ENCODE results near the gene CRIP1.

Gene CRIP1

DNA sequence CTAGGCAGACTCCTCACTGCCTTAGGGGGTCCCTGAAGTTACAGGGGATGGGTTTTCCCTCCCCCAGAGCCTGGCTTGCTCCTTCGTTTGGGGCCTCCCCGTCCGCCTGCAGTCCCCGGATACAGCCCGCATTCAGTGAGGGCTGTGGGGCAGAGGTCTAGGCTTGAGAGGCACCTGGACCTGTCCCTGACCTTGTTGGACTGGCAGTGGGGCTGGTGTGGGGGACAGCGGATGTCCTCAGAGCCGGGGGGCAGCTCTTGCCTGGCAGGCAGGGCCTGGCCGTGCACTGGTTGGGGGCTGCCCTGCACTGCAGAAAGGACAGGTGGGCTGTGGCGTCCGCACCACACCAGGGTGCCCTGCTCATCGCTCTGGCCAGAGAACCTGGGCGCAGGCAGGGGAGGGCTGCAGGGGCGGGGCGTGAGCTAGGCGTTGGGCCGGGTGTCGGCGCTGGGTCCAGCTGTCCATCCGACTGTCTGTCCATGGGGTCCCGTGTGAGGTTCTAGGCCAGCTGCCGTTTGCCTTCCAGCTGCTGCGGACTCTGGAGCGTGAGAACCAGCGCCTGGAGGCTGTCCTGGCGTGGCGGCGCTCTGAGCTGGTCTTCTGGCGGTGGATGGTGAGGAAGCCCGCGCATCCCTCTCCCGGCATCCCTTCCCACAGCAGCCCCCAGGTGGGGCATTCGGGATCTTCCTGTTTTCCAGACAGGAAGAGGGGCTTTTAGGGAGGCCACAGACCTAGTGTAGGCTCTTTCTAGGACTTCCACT lies 10.3 kb downstream of the CRIP1 start:
- H3K4me3 ChIP-seq (ENCODE audit: low read length) = no peak overlapping the region
- H3K79me2 ChIP-seq (ENCODE audit: control insufficient read depth, insufficient read depth, low read length) = no peaks in the 10 kb centered on the region
- no CpG with 5 or more reads among the region's 32 CpGs for WGBS (ENCODE audit: extremely low coverage, insufficient coverage, low lambda C conversion rate)
- H3K27ac ChIP-seq (ENCODE audit: low read depth, low read length) = no peak overlapping the region
- no peak overlapping the region for H3K4ac ChIP-seq (ENCODE audit: low read depth, low read length)
- H2BK15ac ChIP-seq (replicated peaks; ENCODE audit: low read depth) = no peak overlapping the region
- H3K36me3 ChIP-seq (ENCODE audit: control insufficient read depth, insufficient read depth, low read length) = no peaks in the 10 kb centered on the region
- H4K8ac ChIP-seq (ENCODE audit: low read depth, low read length) = no peak overlapping the region
- no peak overlapping the region for H3K4me2 ChIP-seq (ENCODE audit: low read length)
- no peak overlapping the region for H4K5ac ChIP-seq (ENCODE audit: low read length)
- H2BK120ac ChIP-seq (ENCODE audit: low read depth, low read length) = no peak overlapping the region
- no peaks in the 10 kb centered on the region for H3K79me1 ChIP-seq (ENCODE audit: low read length)
- no peak for DNase-seq
- H2BK5ac ChIP-seq (ENCODE audit: low read length) = no peak overlapping the region
- no peak overlapping the region for H2AK5ac ChIP-seq (ENCODE audit: low read length)
- H3K23ac ChIP-seq (ENCODE audit: low read length) = no peak overlapping the region
- H3K9ac ChIP-seq (ENCODE audit: low read length) = no peak overlapping the region
- no peaks in the 10 kb centered on the region for H3K27me3 ChIP-seq (ENCODE audit: insufficient read depth, low read length, poor library complexity)
- no peak overlapping the region for H3K18ac ChIP-seq (ENCODE audit: low read length)
- no peak overlapping the region for H3K56ac ChIP-seq (ENCODE audit: low read length)
- no peaks in the 10 kb centered on the region for H3K4me1 ChIP-seq (ENCODE audit: control insufficient read depth, low read depth, low read length)

DNA sequence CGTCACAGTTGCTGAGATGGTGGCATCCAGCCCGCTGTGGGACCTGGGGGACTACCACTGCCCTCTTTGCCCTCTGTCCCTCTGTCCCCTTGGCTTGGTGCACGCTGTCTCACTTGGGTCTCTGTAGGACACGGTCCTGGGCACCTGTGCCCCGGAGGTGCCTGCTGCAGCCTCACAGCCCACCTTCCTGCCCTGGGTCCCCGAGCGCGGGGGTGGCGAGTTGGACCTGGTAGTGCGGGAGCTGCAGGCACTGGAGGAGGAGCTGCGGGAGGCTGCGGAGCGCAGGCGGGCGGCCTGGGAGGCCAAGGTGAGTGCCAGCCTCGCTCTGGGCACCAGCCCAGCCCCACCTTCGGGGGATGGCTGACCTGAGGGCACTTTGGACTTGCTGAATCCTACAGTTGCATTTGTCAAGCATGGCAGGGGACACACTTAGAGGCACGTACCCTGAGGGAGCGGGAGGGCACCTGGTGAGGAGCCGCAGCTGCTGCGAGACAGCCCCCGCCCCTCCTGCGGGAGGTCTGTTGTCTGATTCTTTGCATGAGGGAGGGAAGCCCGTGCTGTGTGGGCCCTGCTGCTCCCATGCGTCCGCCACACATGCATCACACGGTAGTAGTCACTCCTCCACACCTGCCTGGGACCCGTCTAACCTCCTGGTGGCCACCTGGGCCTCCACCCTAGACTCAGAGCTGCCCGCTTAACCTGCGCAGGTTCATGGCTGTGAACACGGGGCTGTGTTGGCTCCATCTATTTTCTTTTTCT lies 11.2 kb downstream of the CRIP1 start:
- no peaks in the 10 kb centered on the region for H3K79me1 ChIP-seq (ENCODE audit: low read length)
- no peak overlapping the region for H2BK5ac ChIP-seq (ENCODE audit: low read length)
- H3K4me1 ChIP-seq (ENCODE audit: control insufficient read depth, low read depth, low read length) = no peaks in the 10 kb centered on the region
- no peak overlapping the region for H3K56ac ChIP-seq (ENCODE audit: low read length)
- no peak overlapping the region for H3K4me2 ChIP-seq (ENCODE audit: low read length)
- no peak overlapping the region for H3K18ac ChIP-seq (ENCODE audit: low read length)
- H3K27ac ChIP-seq (ENCODE audit: low read depth, low read length) = no peak overlapping the region
- no peak for DNase-seq
- no peak overlapping the region for H4K5ac ChIP-seq (ENCODE audit: low read length)
- H3K9ac ChIP-seq (ENCODE audit: low read length) = no peak overlapping the region
- H3K23ac ChIP-seq (ENCODE audit: low read length) = no peak overlapping the region
- no peak overlapping the region for H2BK120ac ChIP-seq (ENCODE audit: low read depth, low read length)
- no peak overlapping the region for H3K4me3 ChIP-seq (ENCODE audit: low read length)
- no CpG with 5 or more reads among the region's 31 CpGs for WGBS (ENCODE audit: extremely low coverage, insufficient coverage, low lambda C conversion rate)
- no peaks in the 10 kb centered on the region for H3K36me3 ChIP-seq (ENCODE audit: control insufficient read depth, insufficient read depth, low read length)
- no peak overlapping the region for H2BK15ac ChIP-seq (replicated peaks; ENCODE audit: low read depth)
- H3K4ac ChIP-seq (ENCODE audit: low read depth, low read length) = no peak overlapping the region
- H2AK5ac ChIP-seq (ENCODE audit: low read length) = no peak overlapping the region
- no peak overlapping the region for H4K8ac ChIP-seq (ENCODE audit: low read depth, low read length)
- no peaks in the 10 kb centered on the region for H3K79me2 ChIP-seq (ENCODE audit: control insufficient read depth, insufficient read depth, low read length)
- H3K27me3 ChIP-seq (ENCODE audit: insufficient read depth, low read length, poor library complexity) = no peaks in the 10 kb centered on the region

DNA sequence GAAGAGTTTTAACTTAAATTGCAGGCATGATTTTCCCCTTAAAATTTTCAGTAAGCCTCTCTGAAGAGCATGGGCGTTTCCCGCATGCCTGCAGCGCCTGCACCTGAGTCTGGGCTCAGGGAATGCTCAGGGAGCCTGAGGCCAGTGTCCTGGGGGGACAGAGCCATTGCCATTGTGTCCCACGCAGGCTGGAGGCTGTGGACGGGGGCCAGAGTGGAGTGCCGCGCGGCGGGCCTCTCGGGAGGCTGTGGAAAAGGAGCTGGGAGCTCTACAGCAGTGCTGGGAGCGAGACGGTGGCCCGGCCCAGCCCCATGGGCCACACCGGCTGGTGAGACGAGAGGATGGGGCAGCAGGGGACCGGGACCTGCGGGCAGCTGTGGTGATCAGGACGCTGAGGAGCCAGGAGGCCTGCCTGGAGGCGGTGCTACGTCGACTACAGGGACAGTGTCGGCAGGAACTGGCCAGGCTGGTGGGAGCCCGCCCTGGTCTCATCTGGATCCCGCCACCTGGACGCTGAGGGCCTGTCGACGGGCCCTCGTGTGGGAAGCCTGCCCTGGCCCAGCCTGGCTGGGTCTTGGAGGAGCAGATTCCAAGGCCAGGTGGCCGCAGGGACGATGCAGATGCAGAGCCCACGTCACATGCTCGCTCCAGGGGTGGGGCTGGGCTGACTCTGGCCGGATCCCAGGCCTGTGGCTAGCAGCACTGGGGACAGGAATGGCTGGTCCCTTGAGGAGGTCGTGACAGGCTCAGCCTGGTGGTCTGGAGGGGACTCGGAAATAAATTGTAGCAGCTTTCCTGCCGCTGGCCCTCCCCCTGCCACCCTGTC lies 12.0 kb downstream of the CRIP1 start:
- Histone ChIP-seq H3K27ac (ENCODE audit: low read depth, low read length) (no peak overlapping the region), H3K4me1 (ENCODE audit: control insufficient read depth, low read depth, low read length) (no peaks in the 10 kb centered on the region), H2AK5ac (ENCODE audit: low read length) (no peak overlapping the region), H3K79me2 (ENCODE audit: control insufficient read depth, insufficient read depth, low read length) (no peaks in the 10 kb centered on the region), H3K4me3 (ENCODE audit: low read length) (no peak overlapping the region), H3K23ac (ENCODE audit: low read length) (no peak overlapping the region), H4K8ac (ENCODE audit: low read depth, low read length) (no peak overlapping the region), H3K79me1 (ENCODE audit: low read length) (no peaks in the 10 kb centered on the region), H2BK5ac (ENCODE audit: low read length) (no peak overlapping the region), H4K5ac (ENCODE audit: low read length) (no peak overlapping the region), H3K9ac (ENCODE audit: low read length) (no peak overlapping the region), H3K4ac (ENCODE audit: low read depth, low read length) (no peak overlapping the region), H3K56ac (ENCODE audit: low read length) (no peak overlapping the region), H2BK120ac (ENCODE audit: low read depth, low read length) (no peak overlapping the region), H3K18ac (ENCODE audit: low read length) (no peak overlapping the region), H3K36me3 (ENCODE audit: control insufficient read depth, insufficient read depth, low read length) (no peaks in the 10 kb centered on the region), H3K27me3 (ENCODE audit: insufficient read depth, low read length, poor library complexity) (no peaks in the 10 kb centered on the region), H3K4me2 (ENCODE audit: low read length) (no peak overlapping the region), H2BK15ac (replicated peaks; ENCODE audit: low read depth) (no peak overlapping the region)
- WGBS (ENCODE audit: extremely low coverage, insufficient coverage, low lambda C conversion rate) = no CpG with 5 or more reads among the region's 36 CpGs
- no peak for DNase-seq

DNA sequence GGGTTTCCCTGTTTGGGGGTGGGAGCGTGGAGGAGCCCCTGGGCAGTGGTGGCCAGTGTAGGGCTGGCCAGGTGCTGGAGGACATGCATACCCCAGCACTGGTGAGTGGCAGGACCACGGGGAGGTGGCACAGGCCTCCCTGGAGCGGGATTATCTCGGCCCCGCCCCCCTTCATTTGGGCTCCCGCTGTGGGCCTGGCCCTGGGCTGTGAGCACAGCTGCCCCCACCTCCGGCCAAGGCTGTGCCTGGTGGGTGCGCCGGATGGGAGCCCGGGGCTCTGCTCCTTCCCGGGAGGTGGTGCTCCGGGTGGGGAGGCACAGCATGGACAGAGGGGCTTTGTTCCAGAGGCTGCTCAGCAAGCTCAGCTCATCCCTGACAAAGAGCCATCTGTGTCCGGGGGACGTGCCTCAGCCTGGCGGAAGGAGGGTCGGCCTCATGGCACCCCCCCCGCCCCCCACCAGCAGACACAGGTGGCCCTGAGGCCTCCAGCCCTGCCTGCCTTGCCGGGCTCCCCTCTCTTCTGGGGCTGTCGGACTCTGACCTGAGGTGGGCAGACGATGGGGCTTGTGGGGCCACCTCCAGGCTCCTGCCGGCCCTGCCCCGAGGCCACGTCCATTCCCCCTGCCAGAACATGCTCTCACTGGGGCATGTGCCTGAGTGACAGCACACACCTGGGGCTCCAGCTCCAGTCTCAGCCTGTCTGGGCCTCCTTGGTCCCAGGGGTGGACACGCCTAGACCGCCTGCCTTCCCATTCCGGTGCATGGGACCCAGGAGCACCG lies 12.8 kb downstream of the CRIP1 start:
- no peak overlapping the region for H3K56ac ChIP-seq (ENCODE audit: low read length)
- DNase-seq = no peak
- H3K4me1 ChIP-seq (ENCODE audit: control insufficient read depth, low read depth, low read length) = no peaks in the 10 kb centered on the region
- no peaks in the 10 kb centered on the region for H3K27me3 ChIP-seq (ENCODE audit: insufficient read depth, low read length, poor library complexity)
- H3K4me2 ChIP-seq (ENCODE audit: low read length) = no peak overlapping the region
- H4K8ac ChIP-seq (ENCODE audit: low read depth, low read length) = no peak overlapping the region
- no peaks in the 10 kb centered on the region for H3K79me2 ChIP-seq (ENCODE audit: control insufficient read depth, insufficient read depth, low read length)
- H2AK5ac ChIP-seq (ENCODE audit: low read length) = no peak overlapping the region
- no peak overlapping the region for H3K18ac ChIP-seq (ENCODE audit: low read length)
- H3K36me3 ChIP-seq (ENCODE audit: control insufficient read depth, insufficient read depth, low read length) = no peaks in the 10 kb centered on the region
- no peaks in the 10 kb centered on the region for H3K79me1 ChIP-seq (ENCODE audit: low read length)
- H3K4ac ChIP-seq (ENCODE audit: low read depth, low read length) = no peak overlapping the region
- no peak overlapping the region for H3K23ac ChIP-seq (ENCODE audit: low read length)
- WGBS (ENCODE audit: extremely low coverage, insufficient coverage, low lambda C conversion rate) = no CpG with 5 or more reads among the region's 27 CpGs
- H4K5ac ChIP-seq (ENCODE audit: low read length) = no peak overlapping the region
- no peak overlapping the region for H3K4me3 ChIP-seq (ENCODE audit: low read length)
- no peak overlapping the region for H3K9ac ChIP-seq (ENCODE audit: low read length)
- no peak overlapping the region for H2BK5ac ChIP-seq (ENCODE audit: low read length)
- H2BK15ac ChIP-seq (replicated peaks; ENCODE audit: low read depth) = no peak overlapping the region
- no peak overlapping the region for H2BK120ac ChIP-seq (ENCODE audit: low read depth, low read length)
- no peak overlapping the region for H3K27ac ChIP-seq (ENCODE audit: low read depth, low read length)

DNA sequence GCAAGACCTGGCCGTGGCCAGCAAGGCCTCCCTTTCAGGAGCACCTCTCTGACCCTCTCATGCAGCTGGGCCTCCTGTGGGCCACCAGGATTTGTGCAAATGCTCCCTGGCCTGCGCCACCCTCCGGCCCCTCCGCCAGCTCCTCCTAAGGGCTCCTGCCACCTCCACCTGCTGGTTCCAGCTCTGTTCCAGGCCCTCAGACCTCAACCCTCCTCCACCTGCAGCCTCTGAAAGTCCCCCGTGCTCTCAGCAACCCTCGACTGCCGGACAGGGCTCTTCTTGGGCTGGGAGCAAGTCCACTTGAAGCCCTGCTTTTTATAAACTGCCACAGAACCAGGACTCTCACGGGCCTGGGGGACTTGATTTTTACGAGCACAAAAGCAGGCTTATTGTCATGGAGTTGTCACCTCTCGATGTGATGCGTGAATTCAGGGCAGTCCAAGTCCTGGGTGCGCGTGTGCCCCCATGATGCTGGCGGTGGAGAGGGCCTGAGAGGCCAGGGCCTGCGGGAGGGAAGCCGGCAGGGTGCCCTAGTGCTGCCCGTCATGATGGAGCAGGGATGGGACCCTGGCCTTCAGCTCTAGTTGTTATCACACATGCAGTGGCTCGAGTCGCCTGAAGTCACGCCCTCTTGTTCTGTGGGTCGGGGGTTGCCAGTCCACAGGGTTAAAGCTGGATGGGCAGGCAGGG lies 13.5 kb downstream of the CRIP1 start:
- Histone ChIP-seq H3K9ac (ENCODE audit: low read length) (no peak overlapping the region), H3K27ac (ENCODE audit: low read depth, low read length) (no peak overlapping the region), H3K79me2 (ENCODE audit: control insufficient read depth, insufficient read depth, low read length) (no peaks in the 10 kb centered on the region), H2AK5ac (ENCODE audit: low read length) (no peak overlapping the region), H3K23ac (ENCODE audit: low read length) (no peak overlapping the region), H3K56ac (ENCODE audit: low read length) (no peak overlapping the region), H3K18ac (ENCODE audit: low read length) (no peak overlapping the region), H3K79me1 (ENCODE audit: low read length) (no peaks in the 10 kb centered on the region), H2BK5ac (ENCODE audit: low read length) (no peak overlapping the region), H3K36me3 (ENCODE audit: control insufficient read depth, insufficient read depth, low read length) (no peaks in the 10 kb centered on the region), H4K5ac (ENCODE audit: low read length) (no peak overlapping the region), H3K27me3 (ENCODE audit: insufficient read depth, low read length, poor library complexity) (no peaks in the 10 kb centered on the region), H3K4me2 (ENCODE audit: low read length) (no peak overlapping the region), H3K4ac (ENCODE audit: low read depth, low read length) (no peak overlapping the region), H2BK15ac (replicated peaks; ENCODE audit: low read depth) (no peak overlapping the region), H2BK120ac (ENCODE audit: low read depth, low read length) (no peak overlapping the region), H4K8ac (ENCODE audit: low read depth, low read length) (no peak overlapping the region), H3K4me1 (ENCODE audit: control insufficient read depth, low read depth, low read length) (no peaks in the 10 kb centered on the region), H3K4me3 (ENCODE audit: low read length) (no peak overlapping the region)
- WGBS (ENCODE audit: extremely low coverage, insufficient coverage, low lambda C conversion rate) = no CpG with 5 or more reads among the region's 21 CpGs
- DNase-seq = no peak
